ES-I3 (cell line): Measurements from ENCODE around the gene CTNNA1.
"Not testable (repeated sequence)": the region's sequence is repeated elsewhere in the genome, so short reads cannot be mapped to it uniquely, and the experiment has no call there.

ENCODE experiments used
- H3K36me3 ChIP-seq: 2 replicates; pipeline ENCODE4 v1.6.1; 2013; ENCODE audit warnings: mild to moderate bottlenecking, low read length, control low read depth, moderate library complexity; ENCODE audit not compliant: insufficient read depth
- H3K4me1 ChIP-seq: 2 replicates; pipeline ENCODE4 v1.6.1; 2013; ENCODE audit warnings: mild to moderate bottlenecking, control low read depth, low read length; ENCODE audit not compliant: insufficient read depth
- H3K9ac ChIP-seq: 2 replicates; pipeline ENCODE4 v1.6.1; 2013; ENCODE audit warnings: low read depth, mild to moderate bottlenecking, low read length, moderate library complexity
- H3K9me3 ChIP-seq: 2 replicates; pipeline ENCODE4 v1.6.1; 2013; ENCODE audit warnings: mild to moderate bottlenecking, low read length, moderate library complexity; ENCODE audit not compliant: control insufficient read depth, insufficient read depth

CTNNA1 gene

GRCh38 chr5:138790684-138791083 is 37.5 kb downstream of the CTNNA1 start:
- no peaks in the 10 kb centered on the region for H3K9me3 ChIP-seq
- H3K36me3 ChIP-seq: peaks cover 6% of the 10 kb centered on the region
- H3K4me1 ChIP-seq: no peaks in the 10 kb centered on the region; the same call in 1 of the 2 replicates
- H3K9ac ChIP-seq: no peak overlapping the region

GRCh38 chr5:138792195-138792790 is 39.1 kb downstream of the CTNNA1 start:
- no peaks in the 10 kb centered on the region for H3K9me3 ChIP-seq
- H3K36me3 ChIP-seq: no peaks in the 10 kb centered on the region
- no peaks in the 10 kb centered on the region; the same call in 1 of the 2 replicates for H3K4me1 ChIP-seq
- H3K9ac ChIP-seq: no peak overlapping the region

- H3K36me3 ChIP-seq: no peaks in the 10 kb centered on the region
- H3K9me3 ChIP-seq: no peaks in the 10 kb centered on the region
- H3K9ac ChIP-seq: no peak overlapping the region
- no peaks in the 10 kb centered on the region; the same call in 1 of the 2 replicates for H3K4me1 ChIP-seq
Measured at GRCh38 chr5:138793575-138793974, 40.4 kb downstream of the CTNNA1 start.

- H3K36me3 ChIP-seq: peaks cover 5% of the 10 kb centered on the region; the same call in 1 of the 2 replicates
- H3K9me3 ChIP-seq: peaks cover 4% of the 10 kb centered on the region
- H3K9ac ChIP-seq: no peak overlapping the region
- H3K4me1 ChIP-seq: no peaks in the 10 kb centered on the region
Measured at GRCh38 chr5:138803285-138803684, 50.1 kb downstream of the CTNNA1 start.

GRCh38 chr5:138803935-138804334 is 50.7 kb downstream of the CTNNA1 start:
- Histone ChIP-seq H3K36me3 (peaks cover 5% of the 10 kb centered on the region; the same call in 1 of the 2 replicates), H3K9ac (no peak overlapping the region), H3K4me1 (no peaks in the 10 kb centered on the region), H3K9me3 (peaks cover 4% of the 10 kb centered on the region)

GRCh38 chr5:138805096-138805495 is 51.9 kb downstream of the CTNNA1 start:
- Histone ChIP-seq H3K36me3 (peaks cover 10% of the 10 kb centered on the region; the same call in 1 of the 2 replicates), H3K9me3 (peaks cover 6% of the 10 kb centered on the region), H3K9ac (no peak overlapping the region), H3K4me1 (no peaks in the 10 kb centered on the region)

- Histone ChIP-seq H3K4me1 (no peaks in the 10 kb centered on the region), H3K9ac (no peak overlapping the region), H3K9me3 (peaks cover 8% of the 10 kb centered on the region), H3K36me3 (peaks cover 17% of the 10 kb centered on the region; the same call in 1 of the 2 replicates)
Measured at GRCh38 chr5:138807182-138807581, 54.0 kb downstream of the CTNNA1 start.

- peaks cover 14% of the 10 kb centered on the region; the same call in 1 of the 2 replicates for H3K36me3 ChIP-seq
- no peak overlapping the region for H3K9ac ChIP-seq
- H3K9me3 ChIP-seq: peaks cover 8% of the 10 kb centered on the region
- no peaks in the 10 kb centered on the region for H3K4me1 ChIP-seq
Measured at GRCh38 chr5:138809391-138809790, 56.2 kb downstream of the CTNNA1 start.

- H3K36me3 ChIP-seq: peaks cover 14% of the 10 kb centered on the region; the same call in 1 of the 2 replicates
Measured at GRCh38 chr5:138810861-138811260, 57.6 kb downstream of the CTNNA1 start.

GRCh38 chr5:138815529-138815928 is 62.3 kb downstream of the CTNNA1 start:
- Histone ChIP-seq H3K36me3 (0 out of 2 replicates have a peak, but pooled peaks cover 7% of the 10 kb centered on the region), H3K9ac (no peak overlapping the region), H3K9me3 (no peaks in the 10 kb centered on the region), H3K4me1 (no peaks in the 10 kb centered on the region)

More at GRCh38 chr5:138810861-138811260, 57.6 kb downstream of the CTNNA1 start:
- not testable (repeated sequence) for H3K4me1 ChIP-seq, H3K9me3 ChIP-seq, H3K9ac ChIP-seq

GRCh38 chr5:138817241-138817640 is 64.0 kb downstream of the CTNNA1 start:
- no peaks in the 10 kb centered on the region for H3K9me3 ChIP-seq
- H3K4me1 ChIP-seq: no peaks in the 10 kb centered on the region
- H3K36me3 ChIP-seq: 0 out of 2 replicates have a peak, but pooled peaks cover 2% of the 10 kb centered on the region
- H3K9ac ChIP-seq: no peak overlapping the region

- Histone ChIP-seq H3K9me3 (no peaks in the 10 kb centered on the region), H3K4me1 (no peaks in the 10 kb centered on the region), H3K36me3 (no peaks in the 10 kb centered on the region), H3K9ac (no peak overlapping the region)
Measured at GRCh38 chr5:138819081-138819480, 65.9 kb downstream of the CTNNA1 start.

- Histone ChIP-seq H3K9me3 (no peaks in the 10 kb centered on the region), H3K4me1 (no peaks in the 10 kb centered on the region), H3K36me3 (no peaks in the 10 kb centered on the region), H3K9ac (no peak overlapping the region)
Measured at GRCh38 chr5:138820695-138821094, 67.5 kb downstream of the CTNNA1 start.

GRCh38 chr5:138824516-138824915 is 71.3 kb downstream of the CTNNA1 start:
- Histone ChIP-seq H3K4me1 (no peaks in the 10 kb centered on the region), H3K9me3 (no peaks in the 10 kb centered on the region), H3K9ac (no peak overlapping the region), H3K36me3 (peaks cover 5% of the 10 kb centered on the region)
